ENCODE measurements around the gene SF3A2.

DNA sequence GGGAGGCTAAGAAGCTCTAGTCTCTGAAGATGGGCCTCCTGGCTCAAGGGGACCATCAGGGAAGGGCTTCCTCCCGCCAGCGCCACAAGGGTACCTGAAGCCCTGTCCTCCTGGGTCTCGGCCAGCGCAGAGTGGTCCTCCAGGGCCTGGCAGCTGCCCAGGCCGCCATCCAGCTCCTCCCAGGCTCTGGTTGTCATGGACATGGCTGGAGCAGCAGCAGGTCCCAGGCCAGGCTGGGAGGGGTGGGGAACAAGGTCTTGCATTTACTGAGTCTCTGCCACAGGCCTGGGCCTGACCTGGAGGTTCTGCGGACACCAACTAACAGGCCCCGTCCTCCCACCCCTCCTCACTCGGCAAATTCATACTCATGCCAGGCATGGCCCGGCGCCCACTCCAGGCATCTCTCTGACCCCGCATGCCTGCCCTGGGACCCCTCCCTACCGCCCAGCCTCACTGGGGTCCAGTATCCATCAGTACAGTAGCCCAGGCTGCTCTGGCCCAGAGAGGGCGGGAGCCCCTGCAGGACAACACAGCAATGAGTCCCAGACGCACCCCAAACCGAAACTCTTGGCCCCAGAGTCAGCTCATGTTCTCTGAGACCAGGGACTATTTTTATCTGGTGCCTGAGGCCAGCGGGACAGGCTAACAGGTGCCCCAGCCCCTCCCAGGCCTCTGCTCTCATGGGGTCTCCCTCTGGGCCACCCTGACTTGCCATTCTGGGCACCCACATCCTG, 18.7 kb downstream of the SF3A2 start:
- no peak for TF ChIP-seq CTCF (IDR thresholded peaks at IDR 0.05)
- TF ChIP-seq ZFX (IDR thresholded peaks at IDR 0.05; ENCODE audit: borderline replicate concordance) = no peak
